ENCODE results near the gene BMPR1A. TPM values are rescaled to one million over a fixed set of nuclear protein-coding genes. Genes with fewer than 3 reads are reported as not detected.
A peak's percentile ranks its signal among the peaks of the same experiment; 100 is the strongest.

Gene BMPR1A
- total and polyA plus RNA-seq, 4 donors: 2.2 to 16.0 (median 8.9) TPM

DNA sequence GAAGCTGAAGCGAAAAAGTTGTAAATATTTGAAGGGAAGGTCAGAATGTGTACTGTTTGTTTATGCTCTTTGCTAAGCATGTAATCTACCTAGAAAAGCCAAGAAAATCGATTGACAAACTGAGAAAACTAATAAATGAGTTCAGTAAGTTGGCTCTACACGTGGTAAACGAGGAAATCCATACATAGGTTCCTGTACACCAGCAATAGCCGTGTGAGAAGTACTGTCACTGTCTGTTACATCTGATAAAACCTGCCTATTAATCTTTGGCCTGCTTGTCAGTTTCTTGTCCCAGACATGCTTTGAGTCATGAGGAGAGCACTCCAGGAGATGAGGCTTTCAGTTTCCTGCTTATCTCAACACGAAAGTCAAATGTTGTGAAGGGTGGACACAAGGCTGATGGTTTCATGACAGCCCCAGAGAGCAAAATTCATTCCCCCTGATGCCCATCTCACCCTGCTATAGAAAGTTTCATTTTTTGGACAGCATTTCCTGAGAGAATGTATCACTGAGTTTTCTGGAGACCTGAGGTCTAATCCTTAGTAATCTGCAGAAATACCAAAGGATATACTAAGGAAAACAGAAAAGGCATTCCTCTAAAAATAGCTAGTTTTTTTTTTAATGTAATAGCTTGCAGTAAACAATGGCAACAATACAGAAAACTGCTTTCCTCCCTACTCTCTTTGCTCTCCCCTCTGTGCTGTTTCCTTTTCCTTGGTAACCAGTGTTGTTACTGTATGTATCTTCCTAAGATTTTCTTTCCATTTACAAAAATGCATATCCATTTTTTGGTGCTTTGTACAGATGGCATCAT is 18.8 kb downstream of the BMPR1A start (continued):
- TF ChIP-seq, protein P1, sequence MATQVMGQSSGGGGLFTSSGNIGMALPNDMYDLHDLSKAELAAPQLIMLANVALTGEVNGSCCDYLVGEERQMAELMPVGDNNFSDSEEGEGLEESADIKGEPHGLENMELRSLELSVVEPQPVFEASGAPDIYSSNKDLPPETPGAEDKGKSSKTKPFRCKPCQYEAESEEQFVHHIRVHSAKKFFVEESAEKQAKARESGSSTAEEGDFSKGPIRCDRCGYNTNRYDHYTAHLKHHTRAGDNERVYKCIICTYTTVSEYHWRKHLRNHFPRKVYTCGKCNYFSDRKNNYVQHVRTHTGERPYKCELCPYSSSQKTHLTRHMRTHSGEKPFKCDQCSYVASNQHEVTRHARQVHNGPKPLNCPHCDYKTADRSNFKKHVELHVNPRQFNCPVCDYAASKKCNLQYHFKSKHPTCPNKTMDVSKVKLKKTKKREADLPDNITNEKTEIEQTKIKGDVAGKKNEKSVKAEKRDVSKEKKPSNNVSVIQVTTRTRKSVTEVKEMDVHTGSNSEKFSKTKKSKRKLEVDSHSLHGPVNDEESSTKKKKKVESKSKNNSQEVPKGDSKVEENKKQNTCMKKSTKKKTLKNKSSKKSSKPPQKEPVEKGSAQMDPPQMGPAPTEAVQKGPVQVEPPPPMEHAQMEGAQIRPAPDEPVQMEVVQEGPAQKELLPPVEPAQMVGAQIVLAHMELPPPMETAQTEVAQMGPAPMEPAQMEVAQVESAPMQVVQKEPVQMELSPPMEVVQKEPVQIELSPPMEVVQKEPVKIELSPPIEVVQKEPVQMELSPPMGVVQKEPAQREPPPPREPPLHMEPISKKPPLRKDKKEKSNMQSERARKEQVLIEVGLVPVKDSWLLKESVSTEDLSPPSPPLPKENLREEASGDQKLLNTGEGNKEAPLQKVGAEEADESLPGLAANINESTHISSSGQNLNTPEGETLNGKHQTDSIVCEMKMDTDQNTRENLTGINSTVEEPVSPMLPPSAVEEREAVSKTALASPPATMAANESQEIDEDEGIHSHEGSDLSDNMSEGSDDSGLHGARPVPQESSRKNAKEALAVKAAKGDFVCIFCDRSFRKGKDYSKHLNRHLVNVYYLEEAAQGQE (IDR thresholded peaks at IDR 0.05): no peak
- TF ChIP-seq TAF1 (conservative IDR thresholded peaks at IDR 0.05) (no peak), NR2F2 (IDR thresholded peaks at IDR 0.05) (no peak), RAD21 (IDR thresholded peaks at IDR 0.05) (peak in 1 of 2 donors; percentile 15)

DNA sequence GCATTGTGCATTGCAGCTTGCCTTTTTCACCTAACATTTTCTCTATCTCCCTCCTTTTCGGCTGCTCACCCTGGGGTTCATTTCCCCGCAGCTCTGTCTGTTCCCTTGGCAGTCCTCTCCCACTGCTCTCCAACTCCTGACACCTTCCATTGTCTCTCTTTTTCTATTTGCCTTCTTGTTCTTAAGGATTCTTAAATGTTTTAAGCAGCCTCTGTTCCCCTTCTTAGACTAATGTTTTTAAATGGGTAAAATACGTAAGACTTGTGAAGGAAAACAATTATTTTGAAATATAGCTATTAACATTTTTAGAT is 19.4 kb downstream of the BMPR1A start:
- H3K4me1 ChIP-seq (ENCODE audit: control insufficient read depth in 4 of 4, insufficient read depth in 4 of 4, low read length in 3 of 4): peaks cover 0 to 23% (median 3%) of the 10 kb centered on the region in 4 donors
- 92% methylated on average over 3 of the region's 3 CpGs for WGBS
- TF ChIP-seq GABPA (IDR thresholded peaks at IDR 0.05 in 1 of 2, conservative IDR thresholded peaks at IDR 0.05 in 1 of 2) (no peak), HNF4G (IDR thresholded peaks at IDR 0.05) (no peak), RAD21 (IDR thresholded peaks at IDR 0.05) (no peak)
- no peaks in the 10 kb centered on the region for H3K27me3 ChIP-seq (ENCODE audit: control insufficient read depth in 4 of 4, insufficient read depth in 4 of 4, low read length in 3 of 4)
- H3K4me3 ChIP-seq (ENCODE audit: low read depth in 1 of 3, low read length in 3 of 3): no peak overlapping the region
- H3K36me3 ChIP-seq (ENCODE audit: control insufficient read depth in 4 of 4, insufficient read depth in 3 of 4, low read depth in 1 of 4, low read length in 3 of 4): no peaks in the 10 kb centered on the region
- H3K27ac ChIP-seq (ENCODE audit: low read depth in 1 of 2, low read length in 2 of 2): no peak overlapping the region
- no peak for DNase-seq (ENCODE audit: low spot score)
- H3K9me3 ChIP-seq (ENCODE audit: control insufficient read depth in 4 of 4, low read length in 3 of 4): no peaks in the 10 kb centered on the region
- H3K9ac ChIP-seq (ENCODE audit: low read depth in 1 of 2, low read length in 2 of 2): no peak overlapping the region

DNA sequence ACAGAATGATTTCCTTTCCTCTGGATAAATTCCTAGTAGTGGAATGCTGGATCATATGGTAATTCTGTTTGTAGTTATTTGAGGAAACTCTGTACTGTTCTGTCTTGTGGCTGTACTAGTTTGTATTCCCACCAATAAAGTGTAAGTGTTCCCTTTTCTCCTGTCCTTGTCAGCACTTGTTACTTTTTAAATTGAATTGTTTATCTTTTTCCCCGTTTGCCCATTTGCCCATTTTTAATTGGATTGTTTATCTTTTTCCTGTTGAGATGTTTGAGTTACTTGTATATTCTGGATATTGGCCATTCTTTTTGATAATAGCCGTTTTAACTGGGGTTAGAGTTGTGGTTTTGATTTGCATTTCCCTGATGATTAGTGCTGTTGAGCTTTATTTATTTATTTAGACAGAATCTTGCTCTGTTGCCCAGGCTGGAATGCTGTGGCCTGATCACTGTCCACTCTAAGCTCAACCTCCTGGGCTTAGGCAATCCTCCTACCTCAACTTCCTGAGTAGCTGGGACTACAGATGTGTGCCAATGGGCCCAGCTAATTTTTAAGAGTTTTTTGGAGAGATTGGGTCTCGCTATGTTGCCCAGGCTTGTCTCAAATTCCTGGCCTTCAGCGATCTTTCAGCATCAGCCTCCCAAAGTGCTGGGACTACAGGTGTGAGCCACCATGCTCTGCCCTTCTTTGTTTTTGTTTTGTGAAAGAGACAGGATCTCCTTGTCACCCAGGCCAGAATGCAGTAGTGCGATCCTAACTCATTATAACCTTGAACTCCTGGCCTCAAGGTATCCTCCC is 23.0 kb downstream of the BMPR1A start:
- H3K9me3 ChIP-seq (ENCODE audit: control insufficient read depth in 4 of 4, low read length in 3 of 4): no peaks in the 10 kb centered on the region
- peaks cover 0 to 25% (median 2%) of the 10 kb centered on the region in 4 donors for H3K4me1 ChIP-seq (ENCODE audit: control insufficient read depth in 4 of 4, insufficient read depth in 4 of 4, low read length in 3 of 4)
- DNase-seq (ENCODE audit: low spot score): no peak
- H3K36me3 ChIP-seq (ENCODE audit: control insufficient read depth in 4 of 4, insufficient read depth in 3 of 4, low read depth in 1 of 4, low read length in 3 of 4): no peaks in the 10 kb centered on the region
- H3K27me3 ChIP-seq (ENCODE audit: control insufficient read depth in 4 of 4, insufficient read depth in 4 of 4, low read length in 3 of 4): no peaks in the 10 kb centered on the region
- H3K4me3 ChIP-seq (ENCODE audit: low read depth in 1 of 3, low read length in 3 of 3): no peak overlapping the region
- H3K9ac ChIP-seq (ENCODE audit: low read depth in 1 of 2, low read length in 2 of 2): no peak overlapping the region
- TF ChIP-seq SP1 (IDR thresholded peaks at IDR 0.05) (no peak), HNF4G (IDR thresholded peaks at IDR 0.05) (no peak), RAD21 (IDR thresholded peaks at IDR 0.05) (no peak), FOXA2 (IDR thresholded peaks at IDR 0.05) (no peak)
- TF ChIP-seq, protein P2, sequence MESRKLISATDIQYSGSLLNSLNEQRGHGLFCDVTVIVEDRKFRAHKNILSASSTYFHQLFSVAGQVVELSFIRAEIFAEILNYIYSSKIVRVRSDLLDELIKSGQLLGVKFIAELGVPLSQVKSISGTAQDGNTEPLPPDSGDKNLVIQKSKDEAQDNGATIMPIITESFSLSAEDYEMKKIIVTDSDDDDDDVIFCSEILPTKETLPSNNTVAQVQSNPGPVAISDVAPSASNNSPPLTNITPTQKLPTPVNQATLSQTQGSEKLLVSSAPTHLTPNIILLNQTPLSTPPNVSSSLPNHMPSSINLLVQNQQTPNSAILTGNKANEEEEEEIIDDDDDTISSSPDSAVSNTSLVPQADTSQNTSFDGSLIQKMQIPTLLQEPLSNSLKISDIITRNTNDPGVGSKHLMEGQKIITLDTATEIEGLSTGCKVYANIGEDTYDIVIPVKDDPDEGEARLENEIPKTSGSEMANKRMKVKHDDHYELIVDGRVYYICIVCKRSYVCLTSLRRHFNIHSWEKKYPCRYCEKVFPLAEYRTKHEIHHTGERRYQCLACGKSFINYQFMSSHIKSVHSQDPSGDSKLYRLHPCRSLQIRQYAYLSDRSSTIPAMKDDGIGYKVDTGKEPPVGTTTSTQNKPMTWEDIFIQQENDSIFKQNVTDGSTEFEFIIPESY (IDR thresholded peaks at IDR 0.05): no peak
- TF ChIP-seq, protein P3, sequence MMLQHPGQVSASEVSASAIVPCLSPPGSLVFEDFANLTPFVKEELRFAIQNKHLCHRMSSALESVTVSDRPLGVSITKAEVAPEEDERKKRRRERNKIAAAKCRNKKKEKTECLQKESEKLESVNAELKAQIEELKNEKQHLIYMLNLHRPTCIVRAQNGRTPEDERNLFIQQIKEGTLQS (IDR thresholded peaks at IDR 0.05): no peak
- 66% methylated on average over 5 of the region's 5 CpGs for WGBS
- no peak overlapping the region for H3K27ac ChIP-seq (ENCODE audit: low read depth in 1 of 2, low read length in 2 of 2)
